Brain microvascular endothelial cell (primary cell): ENCODE measurements around the gene USH1G.

Source experiments
- DNase-seq: peaks from one replicate; pipeline ENCODE4 v3.0.0-alpha.2; 2020
- H3K27ac ChIP-seq: fragments of 250-450 bp; sonication (Bioruptor Pico); 2 replicates; pipeline ENCODE4 v1.5.1; 2020; ENCODE audit warnings: mild to moderate bottlenecking, moderate library complexity
- H3K27me3 ChIP-seq: fragments of 250-450 bp; sonication (Bioruptor Pico); replicated peaks from 2 replicates; pipeline ENCODE4 v1.5.1; 2020; ENCODE audit warnings: mild to moderate bottlenecking
- H3K36me3 ChIP-seq: fragments of 250-450 bp; sonication (Bioruptor Pico); replicated peaks from 2 replicates; pipeline ENCODE4 v1.5.1; 2020; ENCODE audit warnings: mild to moderate bottlenecking
- H3K4me3 ChIP-seq: 2 replicates; pipeline ENCODE4 v1.5.1; 2011; ENCODE audit warnings: low read depth, mild to moderate bottlenecking, control low read depth, low read length, moderate library complexity
- CTCF ChIP-seq: IDR thresholded peaks from 2 replicates; pipeline ENCODE4 v1.5.1; 2011; ENCODE audit warnings: low read depth, mild to moderate bottlenecking, moderate library complexity, low read length, control low read depth, inconsistent platforms; ENCODE audit errors: missing control alignments
- in situ Hi-C: cut with HindIII; loops from 2 replicates; pipeline ENCODE4 v1.10.0; 2017; ENCODE audit warnings: low sequenced_read_pairs, low pct_ligation_motif_present

The USH1G gene

GRCh38 chr17:74928786-74929185 is 5.7 kb upstream of the USH1G start:
- Histone ChIP-seq H3K27ac (no peak overlapping the region), H3K27me3 (peaks cover 41% of the 10 kb centered on the region), H3K4me3 (no peak overlapping the region), H3K36me3 (no peaks in the 10 kb centered on the region)
- no peak for DNase-seq
- in situ Hi-C loops: no loop called here
- no peak for TF ChIP-seq CTCF

GRCh38 chr17:74925242-74925641 is 2.2 kb upstream of the USH1G start:
- Histone ChIP-seq H3K27me3 (peaks cover 56% of the 10 kb centered on the region), H3K27ac (no peak overlapping the region), H3K36me3 (no peaks in the 10 kb centered on the region), H3K4me3 (no peak overlapping the region)
- DNase-seq: no peak
- no peak for TF ChIP-seq CTCF
- in situ Hi-C loops: no loop called here

- no peak for DNase-seq
- in situ Hi-C loops: no loop called here
- TF ChIP-seq CTCF: no peak
- H3K27ac ChIP-seq: no peak within 1 kb of the TSS
- no peak within 1 kb of the TSS for H3K4me3 ChIP-seq
- no peaks in the 10 kb centered on the region for H3K36me3 ChIP-seq
- H3K27me3 ChIP-seq: peaks cover 62% of the 10 kb centered on the region
Observed at GRCh38 chr17:74924250-74924948, 1.3 kb upstream of the USH1G start, which contains the start of gene OTOP2. Gene OTOP2, plus strand, starts transcription at chr17:74924273. Its CDS starts 360 bp downstream, at chr17:74924633.

GRCh38 chr17:74923538-74924249 is 639 bp upstream of the USH1G start:
- peaks cover 67% of the 10 kb centered on the region for H3K27me3 ChIP-seq
- in situ Hi-C loops: no loop called here
- H3K4me3 ChIP-seq: no peak overlapping the region
- peak; percentile 6 for DNase-seq
- no peaks in the 10 kb centered on the region for H3K36me3 ChIP-seq
- H3K27ac ChIP-seq: no peak overlapping the region
- peak; percentile 68 for TF ChIP-seq CTCF

- Histone ChIP-seq H3K27me3 (peaks cover 65% of the 10 kb centered on the region), H3K4me3 (no peak overlapping the region), H3K27ac (no peak overlapping the region), H3K36me3 (no peaks in the 10 kb centered on the region)
- no peak for TF ChIP-seq CTCF
- in situ Hi-C loops: no loop called here
- no peak for DNase-seq
Observed at GRCh38 chr17:74922172-74922571, 883 bp downstream of the USH1G start.
